ENCODE results near the gene SULT1A2.
"Not testable (repeated sequence)": the region's sequence is repeated elsewhere in the genome, so short reads cannot be mapped to it uniquely, and the experiment has no call there.

The SULT1A2 gene

DNA sequence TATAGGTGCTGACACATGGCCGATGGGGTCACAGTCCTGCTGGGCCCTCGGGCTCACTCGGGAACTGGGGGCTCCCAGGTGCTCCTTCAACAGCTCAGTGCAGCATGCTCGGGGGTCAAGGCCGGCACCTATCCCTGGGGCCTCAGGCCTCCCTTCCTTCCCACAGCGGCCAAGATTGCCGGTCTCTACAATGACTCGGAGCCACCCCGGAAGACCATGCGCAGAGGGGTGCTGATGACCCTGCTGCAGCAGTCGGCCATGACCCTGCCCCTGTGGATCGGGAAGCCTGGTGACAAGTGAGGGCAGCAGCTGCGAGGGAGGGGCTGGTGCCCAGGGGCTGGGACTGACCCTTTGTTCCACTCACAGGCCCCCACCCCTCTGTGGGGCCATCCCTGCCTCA is 6.9 kb downstream of the SULT1A2 start:
- DNase-seq, result no peak

DNA sequence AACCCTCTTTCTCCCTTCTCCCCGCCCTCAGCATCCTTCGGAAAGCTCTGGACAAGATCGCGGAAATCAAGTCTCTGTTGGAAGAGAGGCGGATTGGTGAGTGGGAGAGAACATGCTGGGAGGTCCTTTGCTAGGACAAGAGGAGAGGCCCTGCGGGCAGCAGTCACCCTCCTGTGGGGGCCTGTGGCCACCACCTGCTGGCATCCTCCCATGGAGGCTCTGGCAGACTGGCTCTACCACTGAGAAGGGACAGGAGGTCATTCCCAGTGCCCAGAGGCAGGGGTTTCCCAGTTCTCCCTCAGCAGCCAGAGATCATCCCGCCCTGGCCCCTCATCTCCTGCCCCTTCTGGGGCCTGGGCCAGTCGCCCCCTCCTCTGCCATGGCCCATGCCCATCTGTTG is 7.8 kb downstream of the SULT1A2 start:
- no peak for DNase-seq

DNA sequence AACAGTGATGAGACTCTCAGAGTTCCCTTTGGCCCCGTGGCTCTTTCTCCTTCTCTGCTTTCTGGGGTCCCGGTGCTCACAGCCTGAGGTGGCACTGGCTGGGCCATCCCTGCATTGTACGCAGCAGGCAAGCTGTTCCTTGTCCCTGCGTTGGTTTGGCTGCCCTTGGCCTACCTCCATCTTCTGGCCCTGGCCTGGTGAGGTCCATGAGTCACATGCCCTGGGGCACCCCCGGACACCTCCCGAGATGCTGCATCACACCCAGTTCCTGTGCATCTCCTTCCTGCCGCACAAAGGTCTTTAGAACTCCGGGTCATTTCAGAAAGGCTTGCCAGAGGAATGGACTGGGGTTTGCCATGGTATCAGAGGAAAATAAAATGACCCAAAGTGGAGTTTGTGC is 9.5 kb downstream of the SULT1A2 start:
- no peak for DNase-seq

DNA sequence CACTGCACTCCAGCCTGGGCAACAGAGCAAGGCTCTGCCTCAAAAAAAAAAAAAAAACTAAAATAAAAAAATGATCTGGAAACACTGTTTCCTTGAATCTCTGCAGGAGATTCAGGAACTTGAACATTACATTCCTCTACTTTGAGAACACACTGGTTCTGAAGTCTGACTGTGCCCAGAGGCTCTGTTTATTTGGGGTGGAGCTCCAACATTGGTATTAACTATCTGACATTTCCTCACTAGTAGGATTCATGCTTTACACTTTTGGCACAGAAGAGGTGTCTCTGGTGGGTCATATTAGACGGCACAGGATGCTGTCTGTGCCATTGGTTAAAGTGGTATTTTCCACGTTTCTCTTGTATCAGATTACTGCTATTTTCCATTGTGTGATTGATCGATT is 10.4 kb downstream of the SULT1A2 start:
- no peak for DNase-seq

DNA sequence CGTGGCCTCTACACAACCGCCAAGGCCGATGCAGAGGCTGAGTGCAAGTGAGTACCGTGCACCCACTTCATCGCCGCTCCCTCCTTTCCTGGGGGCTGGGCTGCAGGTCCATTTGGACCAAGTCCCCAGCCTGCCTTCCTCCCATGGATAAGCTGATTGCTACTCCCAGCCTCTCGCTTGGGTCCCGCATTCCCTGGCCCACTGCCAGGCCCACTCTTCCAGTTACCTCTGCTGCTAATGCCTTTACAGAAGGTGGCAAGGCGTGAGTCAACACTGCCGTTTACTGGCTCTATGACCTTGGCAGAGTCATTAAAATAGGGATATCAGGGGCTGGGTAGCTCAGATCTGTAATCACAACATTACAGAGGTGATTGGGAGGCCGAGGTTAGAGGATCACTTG is 11.2 kb downstream of the SULT1A2 start:
- no peak for DNase-seq

DNA sequence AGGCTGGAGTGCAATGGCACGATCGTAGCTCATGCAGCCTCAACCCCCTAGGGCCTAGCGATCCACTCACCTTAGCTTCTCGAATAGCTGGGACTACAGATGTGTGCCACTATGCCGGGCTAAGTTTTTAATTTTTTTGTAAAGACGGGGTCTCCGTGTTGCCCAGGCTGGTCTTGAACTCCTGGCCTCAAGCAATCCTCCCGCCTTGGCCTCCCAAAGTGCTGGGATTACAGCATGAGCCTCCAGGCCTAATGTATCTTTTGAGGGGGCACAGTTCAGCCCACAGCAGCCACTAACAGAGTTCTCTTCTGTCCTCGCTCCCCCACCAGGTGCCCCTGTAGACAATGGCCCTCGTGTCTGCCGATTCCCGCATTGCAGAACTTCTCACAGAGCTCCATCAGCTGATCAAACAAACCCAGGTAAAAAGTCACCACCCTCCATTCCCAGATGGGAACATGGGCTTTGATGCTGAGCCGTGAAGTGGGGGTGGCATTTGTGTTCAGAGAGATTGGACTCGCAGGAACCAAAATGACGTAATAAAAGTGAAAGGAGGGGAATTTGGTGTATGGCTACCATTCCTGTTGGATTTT is 16.0 kb downstream of the SULT1A2 start:
- DNase-seq, result no peak

DNA sequence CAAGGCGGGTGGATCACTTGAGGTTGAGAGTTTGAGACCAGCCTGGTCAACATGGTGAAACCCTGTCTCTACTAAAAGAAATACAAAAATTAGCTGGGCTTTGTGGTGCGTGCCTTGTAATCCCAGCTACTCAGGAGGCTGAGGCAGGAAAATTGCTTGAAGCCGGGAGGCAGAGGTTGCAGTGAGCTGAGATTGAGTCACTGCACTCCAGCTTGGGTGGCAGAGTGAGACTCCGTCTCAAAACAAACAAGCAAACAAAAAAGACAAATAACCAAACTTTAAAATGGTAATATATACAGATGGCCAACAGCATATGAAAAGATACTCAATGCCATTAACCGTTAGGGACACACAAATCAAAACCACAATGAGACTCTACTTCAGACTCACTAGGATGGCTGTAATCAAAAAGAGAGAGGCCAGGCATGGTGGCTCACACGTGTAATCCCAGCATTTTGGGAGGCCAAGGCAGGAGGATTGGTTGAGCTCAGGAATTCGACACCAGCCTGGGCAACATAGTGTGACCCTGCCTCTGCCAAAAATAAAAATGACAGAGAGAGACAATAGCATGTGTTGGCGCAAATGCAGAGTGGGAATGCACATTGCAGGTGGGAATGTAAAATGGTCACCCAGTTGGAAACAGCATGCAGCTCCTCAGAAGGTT is 21.3 kb downstream of the SULT1A2 start:
- DNase-seq, result no peak

DNA sequence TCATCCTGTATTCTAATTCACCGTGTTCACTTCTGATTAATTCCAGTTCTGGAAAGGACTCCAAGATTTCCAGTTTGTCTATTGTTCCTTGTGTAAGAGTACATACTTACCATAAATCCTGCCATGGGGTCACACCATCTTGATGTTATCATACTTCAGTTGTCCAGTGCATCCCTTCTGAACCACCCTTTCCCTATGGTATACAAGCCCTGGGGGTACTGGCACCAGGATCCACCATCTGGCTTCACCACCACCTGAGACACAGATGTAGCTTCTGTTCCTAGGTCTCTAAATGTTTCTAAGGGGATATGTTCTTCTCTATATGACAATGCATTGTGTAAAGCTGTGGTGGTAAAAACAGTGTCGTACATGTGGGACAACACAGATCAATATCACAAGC is 21.9 kb downstream of the SULT1A2 start:
- no peak for DNase-seq

DNA sequence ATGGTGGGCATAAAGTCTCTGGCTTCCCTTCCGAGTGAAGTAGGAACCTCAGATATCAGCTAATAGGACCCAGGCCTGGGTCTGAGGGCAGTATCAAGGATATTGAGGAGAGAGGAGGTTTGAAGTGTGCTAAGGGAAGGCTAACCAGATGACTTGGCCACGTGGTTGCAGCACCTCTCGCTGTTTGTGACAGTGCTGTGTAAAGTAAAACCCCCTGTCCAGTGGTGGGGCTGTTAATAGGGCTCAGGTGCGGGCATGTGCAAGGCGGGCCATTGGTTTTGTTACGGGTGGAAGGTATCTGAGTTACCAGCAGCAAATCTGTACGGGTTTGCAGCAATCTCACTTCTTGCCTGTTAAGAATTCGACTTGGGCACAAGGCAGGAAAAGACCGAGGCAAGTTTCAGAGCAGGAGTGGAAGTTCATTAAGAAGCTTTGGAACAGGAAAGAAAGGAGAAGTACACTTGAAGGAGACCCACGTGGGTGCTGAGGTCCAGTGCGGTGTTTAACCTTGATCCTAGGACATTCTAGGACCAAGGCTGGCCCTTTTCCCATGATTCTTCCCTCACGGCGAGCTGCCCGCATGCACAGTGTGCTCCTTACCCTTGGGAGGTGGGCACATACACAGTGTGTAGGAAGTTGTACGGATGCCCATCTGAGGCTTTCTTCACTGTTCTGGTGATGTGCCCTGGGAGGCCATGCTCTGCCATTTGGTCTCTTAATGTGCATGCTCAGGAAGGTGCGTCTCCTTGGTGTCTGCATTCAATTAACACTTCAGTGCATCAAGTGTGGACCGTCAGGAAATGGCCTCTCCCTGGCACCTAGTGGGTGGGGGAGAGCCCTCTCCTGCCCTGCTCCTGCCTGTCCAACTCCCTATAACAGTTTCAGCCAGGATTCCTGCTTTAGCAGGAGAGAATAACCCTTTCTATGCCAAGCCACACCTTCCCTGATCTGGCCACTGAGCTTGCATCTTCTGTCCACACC is 22.8 kb downstream of the SULT1A2 start:
- no peak for DNase-seq

DNA sequence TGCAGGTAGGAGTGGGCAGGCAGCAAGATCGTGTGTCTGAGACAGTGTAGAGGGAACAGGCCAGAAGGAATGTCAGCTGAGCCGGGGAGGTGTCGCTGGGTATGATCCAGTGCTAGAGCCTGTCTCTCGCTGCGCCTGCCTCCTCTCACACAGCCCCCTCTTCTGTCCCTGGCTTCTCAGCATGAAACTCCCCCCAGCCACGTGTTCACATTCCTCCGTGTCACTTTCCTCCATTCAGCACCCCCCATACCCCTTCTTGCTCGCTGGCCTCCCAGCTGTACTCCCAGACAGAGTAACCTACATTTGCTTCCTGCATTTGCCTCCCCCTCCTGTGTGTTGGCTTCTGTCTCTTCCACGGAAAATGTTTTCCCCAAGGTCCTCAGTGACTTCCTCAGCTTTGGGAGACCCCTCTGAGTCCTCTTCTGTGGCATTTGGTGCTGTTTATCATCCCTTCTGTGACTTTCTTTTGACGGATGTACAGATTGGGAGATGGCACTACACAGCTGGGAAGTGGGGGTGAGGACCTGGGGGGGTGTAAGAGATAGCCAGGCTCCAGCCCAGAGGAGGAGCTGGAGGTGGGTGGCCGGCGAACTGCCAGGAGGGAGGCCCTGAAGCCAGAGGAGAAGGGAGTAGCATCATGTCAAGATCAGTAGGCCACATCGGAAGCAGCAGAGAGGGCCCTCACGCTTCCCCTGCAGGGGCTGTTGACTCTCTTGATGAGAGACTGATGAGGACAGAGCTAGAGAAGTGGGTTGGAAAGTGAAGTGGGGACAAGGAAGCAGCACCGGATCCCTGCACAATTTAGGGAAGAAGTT is 23.9 kb downstream of the SULT1A2 start:
- DNase-seq, result no peak

DNA sequence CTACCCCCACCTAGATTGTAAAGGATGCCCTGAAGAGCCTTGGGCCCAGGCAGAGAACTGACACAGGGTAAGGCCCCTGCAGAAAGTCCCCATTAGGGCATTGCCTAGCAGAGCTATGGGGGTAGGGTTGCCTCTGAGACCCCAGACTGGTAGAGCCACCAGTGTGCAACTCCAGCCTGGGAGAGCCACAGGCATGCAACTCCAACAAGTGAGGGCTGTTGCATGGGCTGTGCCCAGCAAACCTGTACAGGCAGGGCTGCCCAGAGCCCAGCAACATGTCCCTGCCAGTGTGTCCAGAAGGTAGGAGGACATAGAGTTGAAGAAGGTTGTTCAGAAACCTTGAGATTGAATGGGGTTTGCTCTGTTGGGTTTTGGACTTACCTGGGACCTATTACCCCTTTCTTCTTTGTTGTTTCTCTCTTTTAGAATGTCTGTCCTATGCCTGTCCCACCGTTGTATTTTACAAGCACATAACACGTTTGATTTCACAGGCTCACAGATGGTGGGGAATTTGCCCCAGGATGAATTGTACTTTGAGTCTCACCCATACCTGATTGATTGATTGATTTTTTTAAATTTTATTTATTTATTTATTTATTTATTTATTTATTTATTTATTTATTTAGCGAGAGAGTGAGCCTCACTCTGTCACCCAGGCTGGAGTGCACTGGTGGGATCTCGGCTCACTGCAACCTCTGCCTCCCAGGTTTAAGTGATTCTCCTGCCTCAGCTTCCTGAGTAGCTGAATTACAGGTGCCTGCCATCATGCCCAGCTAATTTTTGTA is 26.7 kb downstream of the SULT1A2 start:
- DNase-seq, result no peak

DNA sequence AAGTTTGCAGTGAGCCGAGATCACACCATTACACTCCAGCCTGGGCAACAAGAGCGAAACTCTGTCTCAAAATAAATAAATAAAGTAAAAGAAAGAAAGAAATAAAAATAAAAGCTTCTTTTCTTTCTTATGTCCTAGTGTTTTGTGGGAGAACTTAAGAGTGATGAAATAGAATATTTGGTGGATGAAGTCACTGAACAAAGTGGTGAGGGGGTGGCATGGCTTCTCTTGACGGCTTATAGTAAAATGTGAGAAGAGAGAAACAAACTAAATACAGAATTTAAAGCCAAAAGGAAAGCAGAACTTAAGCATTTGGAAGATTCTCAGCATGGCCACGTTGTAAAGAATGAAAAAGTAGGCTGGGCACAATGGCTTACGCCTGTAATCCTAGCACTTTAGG is 27.8 kb downstream of the SULT1A2 start:
- no peak for DNase-seq

DNA sequence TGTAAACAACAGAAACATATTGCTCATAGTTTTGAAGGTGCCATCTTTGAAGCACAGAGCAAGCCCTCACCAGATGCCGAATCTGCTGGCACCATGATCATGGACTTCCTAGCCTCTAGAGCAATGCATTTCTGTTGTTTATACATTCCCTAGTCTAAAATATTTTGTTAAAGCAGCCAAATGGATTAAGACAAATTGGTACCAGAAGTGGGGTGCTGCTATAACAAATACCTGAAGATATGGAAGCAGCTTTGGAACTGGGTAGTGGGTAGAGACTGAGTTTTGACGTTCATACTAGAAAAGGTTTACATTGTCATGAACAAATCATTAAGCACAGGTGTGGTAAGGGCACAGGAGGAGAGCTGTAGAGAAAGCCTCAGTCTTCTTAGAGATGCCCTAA is 29.6 kb downstream of the SULT1A2 start:
- DNase-seq, result no peak

DNA sequence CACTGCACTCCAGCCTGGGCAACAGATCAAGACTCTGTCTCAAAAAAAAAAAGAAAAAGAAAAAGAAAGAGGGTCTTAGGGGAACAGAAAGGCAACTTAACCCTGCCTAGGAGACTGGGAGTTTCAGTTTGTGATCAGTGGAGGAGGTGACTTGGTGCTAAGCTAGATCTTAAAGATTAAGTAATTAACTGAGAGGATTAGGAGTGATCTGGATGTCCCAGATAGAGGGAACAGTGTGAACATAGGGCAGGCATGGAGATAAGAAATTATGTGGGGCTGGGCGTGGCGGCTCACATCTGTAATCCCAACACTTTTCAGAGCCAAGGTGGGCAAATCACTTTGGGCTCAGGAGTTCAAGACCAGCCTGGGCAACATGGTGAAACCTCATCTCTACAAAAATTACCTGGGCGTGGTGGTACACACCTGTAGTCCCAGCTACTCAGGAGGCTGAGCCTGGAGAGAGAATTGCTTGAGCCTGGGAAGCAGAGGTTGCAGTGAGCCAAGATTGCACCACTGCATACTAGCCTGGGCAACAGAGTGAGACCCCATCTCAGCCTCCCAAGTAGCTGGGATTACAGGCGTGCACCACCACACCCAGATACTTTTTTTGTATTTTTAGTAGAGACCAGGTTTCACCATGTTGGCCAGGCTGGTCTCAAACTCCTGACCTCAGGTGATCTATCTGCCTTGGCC is 30.5 kb downstream of the SULT1A2 start:
- not testable (repeated sequence) for DNase-seq

DNA sequence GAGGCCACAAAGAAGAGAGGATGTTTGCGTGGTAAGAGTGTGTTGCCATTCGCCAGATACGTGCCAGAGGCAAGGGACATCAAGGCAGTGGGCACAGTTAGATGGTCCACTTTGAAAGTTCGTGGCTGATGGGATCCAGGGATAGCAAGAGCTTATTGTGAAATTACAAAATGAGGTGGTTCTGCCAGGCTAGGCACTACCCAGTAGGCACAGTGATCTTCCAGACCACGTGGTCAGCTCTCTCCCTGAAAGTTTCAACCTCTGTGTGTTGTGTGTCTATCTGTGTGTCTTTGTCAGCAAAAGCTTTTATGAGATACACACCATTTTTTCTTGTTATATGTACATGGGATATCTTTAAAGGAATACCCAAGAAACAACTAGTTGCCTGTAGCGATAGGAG is 33.6 kb downstream of the SULT1A2 start:
- no peak for DNase-seq

DNA sequence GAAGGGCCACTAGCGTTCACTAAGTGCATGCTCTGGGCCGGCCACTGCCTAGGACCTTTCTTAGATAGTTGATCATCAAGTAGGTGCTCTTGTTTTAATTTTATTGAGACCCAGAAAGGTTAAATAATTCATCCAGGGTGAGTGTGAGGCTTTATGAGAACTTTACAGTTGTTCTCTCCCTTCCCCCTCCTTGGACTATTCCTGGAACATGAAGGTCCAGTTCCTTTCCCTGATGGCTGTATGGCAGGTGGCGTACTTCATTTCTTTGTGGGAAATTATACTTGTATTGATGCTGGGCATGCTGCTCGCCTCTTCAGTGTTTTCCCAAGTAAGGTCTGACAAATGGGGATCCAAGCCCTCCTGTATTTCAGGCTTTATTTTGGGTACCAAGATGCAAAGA is 34.7 kb downstream of the SULT1A2 start:
- DNase-seq, result no peak

DNA sequence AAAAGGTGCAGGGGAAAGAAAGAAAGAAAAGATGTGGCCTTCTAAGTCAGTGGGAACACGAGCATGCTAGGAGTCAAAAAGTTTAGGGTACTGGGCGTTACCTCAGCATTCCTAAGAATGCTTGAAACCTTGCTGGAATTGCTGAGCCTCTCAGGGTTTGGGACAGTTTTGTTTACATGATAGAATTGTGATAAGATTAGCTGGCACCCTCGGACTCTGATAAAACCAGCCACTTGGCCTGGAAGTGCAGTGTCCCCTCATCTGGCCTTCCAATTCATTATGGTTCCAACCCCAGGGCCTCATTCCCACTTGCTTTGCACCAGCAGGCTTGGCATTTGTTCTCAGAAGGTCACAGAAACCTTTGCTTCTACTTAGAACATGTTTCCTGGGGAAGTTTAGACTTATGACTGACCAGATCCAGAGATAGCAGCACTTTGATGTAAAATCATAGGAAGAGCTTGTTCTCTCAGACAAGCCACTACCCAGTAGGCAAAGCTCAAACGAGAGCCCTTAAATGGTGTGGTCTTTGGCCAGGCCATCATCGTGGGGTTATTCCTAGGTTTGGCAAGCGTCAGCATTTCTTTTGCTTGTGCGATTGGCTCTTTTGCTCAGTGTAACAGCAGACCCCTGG is 35.2 kb downstream of the SULT1A2 start:
- DNase-seq, result no peak

DNA sequence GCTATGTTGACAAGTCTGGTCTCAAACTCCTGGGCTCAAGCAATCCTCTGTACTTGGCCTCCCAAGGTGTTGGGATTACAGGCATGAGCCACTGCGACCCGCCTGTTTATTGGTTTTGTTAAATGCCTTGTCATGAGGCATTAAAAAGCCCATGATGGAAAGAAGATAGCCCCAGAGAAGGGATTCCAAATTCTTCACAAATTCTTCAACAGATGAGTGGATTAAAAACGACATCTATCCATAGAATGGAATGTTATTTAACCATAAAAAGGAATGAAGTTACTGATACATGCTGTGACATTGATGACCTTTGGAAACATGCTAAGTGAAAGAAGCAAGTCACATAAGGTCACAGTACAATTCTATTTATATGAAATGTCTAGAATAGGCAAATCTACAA is 38.4 kb downstream of the SULT1A2 start:
- DNase-seq, result no peak

DNA sequence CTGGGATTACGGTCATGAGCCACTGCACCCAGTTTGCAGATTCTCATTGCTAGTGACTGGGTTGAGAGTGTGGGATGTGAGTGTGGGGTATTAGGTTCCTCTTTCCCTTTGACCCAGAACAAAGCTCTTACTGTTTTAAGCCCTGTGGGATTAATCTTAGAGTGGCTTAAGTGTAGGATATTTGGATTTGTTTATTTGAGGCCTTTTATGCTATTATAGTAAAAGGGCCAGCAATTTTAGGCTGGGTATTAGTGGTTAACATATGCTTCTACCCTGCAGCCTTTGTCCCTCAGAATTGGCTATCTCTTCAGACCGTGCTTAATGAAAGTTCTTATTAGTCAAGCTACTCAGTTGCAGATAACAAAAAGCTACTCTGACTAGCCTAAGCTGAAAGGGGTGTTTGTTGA is 39.9 kb downstream of the SULT1A2 start:
- DNase-seq, result no peak

DNA sequence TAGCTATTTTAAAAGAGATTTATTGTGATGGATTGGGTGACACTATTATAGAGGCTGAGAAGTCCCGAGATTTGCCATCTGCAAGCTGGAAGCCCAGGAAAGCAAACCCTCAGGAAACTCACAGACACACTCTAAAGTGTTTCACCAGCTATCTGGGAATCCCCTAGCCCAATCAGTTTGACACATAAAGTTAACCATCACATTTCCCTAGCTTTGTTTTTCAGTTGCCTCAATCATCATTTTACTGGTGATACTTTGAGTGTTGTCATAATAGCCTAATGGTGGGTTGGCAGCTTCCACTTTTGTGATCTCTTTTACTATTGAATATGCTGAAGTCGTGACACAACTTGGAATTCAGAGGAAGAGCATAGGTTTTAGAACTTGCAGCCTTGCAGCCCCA is 41.3 kb downstream of the SULT1A2 start:
- no peak for DNase-seq

Data from activated CD8-positive, alpha-beta memory T cell treated with anti-CD3 and anti-CD28 coated beads, Interleukin-2, amount 50 U/mL, for 4 hours (primary cell).